IPS-NIHi7 (cell line): ENCODE results near the gene PAGE4.
A peak's percentile ranks its signal among the peaks of the same experiment; 100 is the strongest.

ENCODE experiments used
- DNase-seq: peaks from one replicate; pipeline ENCODE4 v3.0.0; 2012; ENCODE audit warnings: mixed read lengths; ENCODE audit errors: extremely low spot score

The PAGE4 gene

GRCh38 chrX:49876750-49877149, 47.6 kb downstream of the PAGE4 start:
- peak; percentile 23 for DNase-seq

GRCh38 chrX:49877397-49878101, 48.4 kb downstream of the PAGE4 start:
- no peak for DNase-seq

- DNase-seq = no peak
Observed at GRCh38 chrX:49878128-49878833, 49.2 kb downstream of the PAGE4 start.

- peak; percentile 62 for DNase-seq
Observed at GRCh38 chrX:49878834-49879655, 49.9 kb downstream of the PAGE4 start, which contains the start of gene USP27X. USP27X (plus strand) TSS chrX:49879484; CDS start chrX:49880308, 824 bp downstream.

- peak; percentile 13 for DNase-seq
Observed at GRCh38 chrX:49879656-49880277, 50.7 kb downstream of the PAGE4 start.

GRCh38 chrX:49880668-49881067, 51.6 kb downstream of the PAGE4 start:
- DNase-seq = no peak
